ENCODE data around the gene HNRNPL.

HNRNPL gene

DNA sequence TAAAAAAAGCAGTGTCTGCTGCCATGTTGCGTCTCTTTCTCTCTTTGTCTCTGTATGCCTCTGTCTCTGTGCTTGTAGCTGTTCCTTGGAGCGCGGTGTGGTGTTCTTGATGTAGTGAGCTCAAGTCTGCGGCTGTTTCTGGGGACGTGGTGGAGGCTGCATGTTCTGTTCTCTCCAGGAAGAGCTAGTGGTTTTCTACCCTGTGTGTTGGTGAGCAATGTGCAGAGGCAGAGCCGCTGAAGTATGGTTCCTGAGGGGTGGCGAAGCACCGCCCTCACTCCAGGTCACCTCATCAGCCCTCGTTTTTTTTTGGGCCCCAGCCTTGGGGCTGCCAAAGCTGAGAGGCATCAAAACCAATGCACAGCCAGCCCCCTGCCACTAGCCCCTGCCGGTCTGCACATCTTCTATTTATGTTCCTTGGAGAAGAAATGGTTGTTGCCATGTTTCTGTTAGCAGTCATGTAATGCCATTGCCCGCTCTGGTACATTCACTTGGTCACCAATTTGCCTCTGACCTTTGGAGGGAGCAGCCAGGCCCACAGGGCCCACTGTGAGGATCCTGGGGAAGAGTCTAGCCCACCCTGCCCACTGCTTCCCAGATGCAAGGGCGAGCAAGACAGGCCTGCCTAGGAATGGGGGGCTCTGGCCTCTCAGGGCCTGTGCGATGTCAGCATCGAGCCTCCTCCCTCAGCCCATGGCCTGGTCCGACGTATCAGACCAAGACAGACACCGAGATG lies 7.2 kb downstream of the HNRNPL start:
- no peak overlapping the region for H3K4me3 ChIP-seq (ENCODE audit: low read depth, low read length)
- ChIA-PET CTCF (no interaction called here), POLR2A (no interaction called here)
- TF ChIP-seq, protein P1, sequence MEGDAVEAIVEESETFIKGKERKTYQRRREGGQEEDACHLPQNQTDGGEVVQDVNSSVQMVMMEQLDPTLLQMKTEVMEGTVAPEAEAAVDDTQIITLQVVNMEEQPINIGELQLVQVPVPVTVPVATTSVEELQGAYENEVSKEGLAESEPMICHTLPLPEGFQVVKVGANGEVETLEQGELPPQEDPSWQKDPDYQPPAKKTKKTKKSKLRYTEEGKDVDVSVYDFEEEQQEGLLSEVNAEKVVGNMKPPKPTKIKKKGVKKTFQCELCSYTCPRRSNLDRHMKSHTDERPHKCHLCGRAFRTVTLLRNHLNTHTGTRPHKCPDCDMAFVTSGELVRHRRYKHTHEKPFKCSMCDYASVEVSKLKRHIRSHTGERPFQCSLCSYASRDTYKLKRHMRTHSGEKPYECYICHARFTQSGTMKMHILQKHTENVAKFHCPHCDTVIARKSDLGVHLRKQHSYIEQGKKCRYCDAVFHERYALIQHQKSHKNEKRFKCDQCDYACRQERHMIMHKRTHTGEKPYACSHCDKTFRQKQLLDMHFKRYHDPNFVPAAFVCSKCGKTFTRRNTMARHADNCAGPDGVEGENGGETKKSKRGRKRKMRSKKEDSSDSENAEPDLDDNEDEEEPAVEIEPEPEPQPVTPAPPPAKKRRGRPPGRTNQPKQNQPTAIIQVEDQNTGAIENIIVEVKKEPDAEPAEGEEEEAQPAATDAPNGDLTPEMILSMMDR (IDR thresholded peaks at IDR 0.05; ENCODE audit: insufficient read depth, low read length, missing control alignments) = no peak
- no peak for DNase-seq (ENCODE audit: low read depth, low spot score)

DNA sequence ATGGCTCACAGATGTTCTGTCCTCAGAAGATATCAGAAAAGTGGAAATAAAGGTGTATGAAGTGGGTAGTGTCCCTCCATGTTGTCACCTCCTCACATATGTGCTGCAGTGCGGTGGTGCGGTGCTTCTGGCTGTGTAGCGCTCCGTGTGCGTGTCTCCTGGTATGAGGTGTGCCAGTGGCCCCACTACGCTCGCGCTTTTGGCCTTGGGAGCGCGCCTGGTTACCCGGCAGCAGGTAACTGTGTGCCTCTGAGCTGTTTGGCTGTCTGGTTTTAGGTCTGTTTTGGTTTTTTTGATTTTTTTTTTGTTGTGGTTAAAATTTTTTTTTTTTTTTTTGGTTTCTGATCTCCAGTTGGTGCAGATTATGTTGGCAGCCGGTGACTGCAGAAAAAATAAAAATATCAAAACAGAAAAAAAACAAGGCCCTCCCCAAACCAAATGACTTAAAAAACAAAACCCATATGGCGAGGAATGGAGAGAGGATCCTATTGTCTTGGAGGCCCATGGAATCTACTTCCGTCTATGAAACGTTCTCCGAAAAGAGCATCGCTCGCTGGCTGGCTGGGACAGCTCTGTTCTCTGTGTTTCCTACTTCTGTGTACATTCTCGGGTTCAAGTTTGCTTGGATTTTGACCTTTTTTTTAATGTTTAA lies 7.9 kb downstream of the HNRNPL start:
- TF ChIP-seq, protein P1 (IDR thresholded peaks at IDR 0.05; ENCODE audit: insufficient read depth, low read length, missing control alignments) = no peak
- POLR2A ChIA-PET = no interaction called here

DNA sequence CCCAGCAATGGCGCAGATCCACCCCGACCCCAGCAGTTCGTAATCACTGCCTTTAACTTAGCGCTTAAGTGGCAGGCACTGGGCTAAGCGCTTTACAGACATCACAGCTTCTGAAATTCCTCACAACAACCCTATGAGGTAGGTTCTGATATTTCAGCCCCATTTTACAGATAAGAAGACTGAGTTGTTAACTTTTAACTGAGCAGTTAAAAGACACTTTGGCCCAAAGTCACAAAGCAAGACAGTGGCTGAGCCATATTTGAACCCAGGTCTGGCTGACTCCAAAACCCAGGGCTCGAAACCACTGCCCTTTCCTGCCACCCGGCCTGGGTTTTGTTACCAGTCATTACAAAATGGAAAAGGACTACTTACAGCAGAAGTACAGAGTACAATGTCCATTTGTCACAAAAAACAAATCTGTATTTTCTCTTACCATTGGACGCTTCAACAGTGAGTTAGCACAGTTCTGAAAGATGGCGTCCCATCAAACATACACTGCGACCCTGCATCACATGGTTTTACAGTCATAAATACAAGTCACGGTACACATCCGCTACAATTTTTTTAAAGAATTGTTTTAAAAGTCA lies 8.5 kb downstream of the HNRNPL start:
- CTCF ChIA-PET = interaction anchor here (1.1 kb wide), 1 partner anchor 8 kb away, joined by 3 read pairs; no protein-coding TSS in a partner anchor
- POLR2A ChIA-PET = interaction anchor here (1.1 kb wide), 1 partner anchor 10 kb away, joined by 4 read pairs; the partner anchor contains the start of gene ECH1
- no peak overlapping the region for H3K4me3 ChIP-seq (ENCODE audit: low read depth, low read length)
- DNase-seq (ENCODE audit: low read depth, low spot score) = no peak
- TF ChIP-seq, protein P1 (IDR thresholded peaks at IDR 0.05; ENCODE audit: insufficient read depth, low read length, missing control alignments) = no peak

More for the DNA sequence above, 7.9 kb downstream of the HNRNPL start:
- CTCF ChIA-PET = no interaction called here
- H3K4me3 ChIP-seq (ENCODE audit: low read depth, low read length) = no peak overlapping the region
- DNase-seq (ENCODE audit: low read depth, low spot score) = no peak

DNA sequence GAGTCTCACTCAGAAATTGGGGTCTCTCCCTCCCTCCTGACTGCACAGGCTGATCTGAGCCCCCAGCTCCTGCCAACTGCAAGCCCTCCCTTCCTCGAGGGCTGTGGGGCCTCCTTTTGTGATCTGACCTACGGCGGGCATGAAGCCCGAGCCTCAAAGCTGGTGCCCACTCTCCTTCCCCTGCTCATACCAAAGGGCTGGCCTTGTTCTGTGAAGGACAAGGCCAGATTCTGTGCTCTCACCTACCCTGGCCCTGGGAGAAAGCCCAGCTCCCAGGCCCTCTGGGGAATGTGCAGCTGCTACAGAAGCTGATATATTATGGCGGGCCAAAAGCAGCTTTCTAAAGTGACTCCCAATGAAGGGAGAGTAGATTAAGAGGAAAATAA lies 9.2 kb downstream of the HNRNPL start:
- no peak overlapping the region for H3K4me3 ChIP-seq (ENCODE audit: low read depth, low read length)
- TF ChIP-seq, protein P1 (IDR thresholded peaks at IDR 0.05; ENCODE audit: insufficient read depth, low read length, missing control alignments) = no peak
- POLR2A ChIA-PET = interaction anchor here (1.1 kb wide), 1 partner anchor 9 kb away, joined by 4 read pairs; the partner anchor contains the start of gene ECH1
- CTCF ChIA-PET = interaction anchor here (1.1 kb wide), 1 partner anchor 8 kb away, joined by 3 read pairs; no protein-coding TSS in a partner anchor
- DNase-seq (ENCODE audit: low read depth, low spot score) = no peak

DNA sequence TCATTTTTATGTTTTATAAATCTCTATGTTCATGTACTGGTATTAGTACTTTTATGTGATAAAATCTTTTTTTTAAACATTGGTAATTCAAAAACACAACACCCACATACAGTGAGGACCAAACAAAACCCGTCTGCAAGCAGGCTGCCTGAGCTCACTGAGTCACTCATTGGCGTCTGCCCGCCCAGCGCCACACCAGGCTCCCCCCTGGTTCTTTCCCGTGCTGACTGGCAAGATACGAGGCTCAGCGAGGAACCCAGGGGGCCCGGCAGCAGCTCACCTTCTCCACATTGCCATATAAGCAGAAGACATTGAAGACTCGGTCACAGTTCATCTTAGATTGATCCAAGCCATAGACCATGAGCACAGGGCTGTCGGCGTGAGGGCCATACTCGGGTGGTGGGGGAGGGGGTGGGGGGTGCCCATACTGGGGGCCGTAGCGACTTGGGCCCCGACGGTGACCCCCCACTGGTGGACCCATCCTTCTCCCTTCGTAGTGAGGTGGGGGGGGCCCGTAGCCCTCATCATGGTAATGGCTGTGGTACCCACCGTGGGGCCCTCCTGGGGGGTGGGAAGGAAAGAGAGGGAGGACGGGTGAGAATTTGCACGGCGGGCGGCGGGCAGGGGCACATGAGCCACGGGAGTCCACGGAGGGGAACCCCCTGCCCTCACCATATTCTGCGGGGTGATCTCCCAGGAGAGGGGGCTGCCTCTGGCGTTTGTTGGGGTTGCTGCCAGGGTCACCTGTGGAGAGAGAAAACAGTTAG lies 9.8 kb downstream of the HNRNPL start:
- no peak overlapping the region for H3K4me3 ChIP-seq (ENCODE audit: low read depth, low read length)
- no peak for DNase-seq (ENCODE audit: low read depth, low spot score)
- ChIA-PET POLR2A (interaction anchor here (1.1 kb wide), 1 partner anchor 8 kb away, joined by 4 read pairs; the partner anchor contains the start of gene ECH1), CTCF (interaction anchor here (1.1 kb wide), 1 partner anchor 9 kb away, joined by 3 read pairs; no protein-coding TSS in a partner anchor)
- TF ChIP-seq, protein P1 (IDR thresholded peaks at IDR 0.05; ENCODE audit: insufficient read depth, low read length, missing control alignments) = no peak
